Measurements from ENCODE around the gene P3H2.
A peak's percentile ranks its signal among the peaks of the same experiment; 100 is the strongest.
"Not testable (repeated sequence)": the region's sequence is repeated elsewhere in the genome, so short reads cannot be mapped to it uniquely, and the experiment has no call there.

Gene P3H2

DNA sequence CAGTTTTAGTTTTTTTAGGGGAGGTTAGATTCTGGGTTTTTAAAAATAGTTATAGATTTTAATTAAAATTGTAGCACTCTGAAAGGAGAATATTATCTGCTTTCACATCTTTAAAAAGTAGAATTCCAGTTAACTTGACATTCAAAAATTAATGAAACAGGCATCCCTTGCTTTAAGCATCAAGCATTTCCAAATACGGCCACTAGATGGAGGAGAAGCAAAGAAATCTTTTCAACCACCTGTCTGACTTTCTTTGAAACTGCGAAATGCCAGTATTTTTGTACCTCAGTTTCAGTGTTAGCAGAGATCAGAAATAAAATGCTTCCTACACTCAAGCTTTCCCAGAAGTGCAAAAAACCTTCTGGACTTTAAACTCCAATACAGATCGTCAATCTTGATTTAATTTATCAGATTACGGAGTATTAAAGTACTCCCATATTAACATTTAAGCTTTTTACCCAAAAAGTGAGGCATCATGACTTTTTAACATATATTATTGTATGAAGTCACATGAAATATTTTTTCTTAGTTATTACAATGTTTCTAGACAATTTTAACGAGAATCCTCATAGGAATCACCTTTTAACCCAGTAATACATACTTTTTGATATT lies 153.3 kb downstream of the P3H2 start:
- DNase-seq = no peak

DNA sequence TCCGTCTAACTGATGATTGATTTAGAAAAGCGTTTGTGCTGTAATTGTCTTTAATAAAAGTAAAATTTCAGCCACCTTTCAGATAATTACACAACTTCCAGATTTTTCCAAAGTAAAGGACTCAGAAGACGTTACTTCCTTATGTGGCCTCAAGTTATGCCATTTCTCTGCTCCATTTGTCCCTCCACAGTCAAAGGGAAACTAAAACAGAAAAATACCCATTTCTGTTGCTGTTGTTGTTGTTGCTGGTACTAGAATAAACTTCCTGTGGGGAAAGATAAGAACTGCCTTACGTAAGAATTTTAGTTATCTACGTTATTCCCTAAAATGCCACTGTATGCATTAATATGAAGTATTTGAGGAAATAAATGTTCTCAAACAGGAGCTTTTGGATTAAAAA lies 153.9 kb downstream of the P3H2 start:
- DNase-seq = no peak

DNA sequence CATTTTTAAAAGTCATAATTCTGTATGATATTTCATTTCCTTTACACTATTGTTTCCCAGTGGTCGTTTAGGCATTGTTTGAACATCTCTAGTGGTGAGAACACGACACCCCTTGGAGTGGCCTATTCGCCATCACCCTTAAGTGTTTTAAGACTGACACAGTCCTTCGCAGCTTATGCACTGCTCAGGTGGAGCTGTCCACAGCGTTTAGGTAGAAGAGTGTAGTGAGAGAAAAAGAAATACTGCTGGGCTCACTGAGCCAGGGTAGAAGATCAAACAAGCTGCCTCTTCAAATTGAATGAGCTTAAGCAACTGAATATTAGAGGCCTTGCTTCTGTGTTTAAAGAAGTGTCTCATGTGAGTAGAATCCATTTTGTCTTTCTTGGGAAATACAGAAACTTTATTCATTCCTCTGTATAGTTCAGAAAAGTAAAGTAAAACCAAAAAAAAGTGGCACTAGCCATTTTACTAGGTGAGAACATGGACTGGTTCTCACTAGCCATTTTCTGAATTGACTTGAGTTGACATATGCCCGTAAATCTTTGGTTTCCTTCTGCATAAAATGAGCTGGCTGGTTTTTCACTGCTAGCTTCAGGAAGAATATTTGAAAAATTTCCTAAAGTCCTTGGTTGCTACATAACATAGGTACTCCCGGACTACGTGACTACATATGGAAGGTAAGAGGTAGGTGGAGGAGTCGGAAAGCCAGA lies 155.9 kb downstream of the P3H2 start:
- no peak for DNase-seq

DNA sequence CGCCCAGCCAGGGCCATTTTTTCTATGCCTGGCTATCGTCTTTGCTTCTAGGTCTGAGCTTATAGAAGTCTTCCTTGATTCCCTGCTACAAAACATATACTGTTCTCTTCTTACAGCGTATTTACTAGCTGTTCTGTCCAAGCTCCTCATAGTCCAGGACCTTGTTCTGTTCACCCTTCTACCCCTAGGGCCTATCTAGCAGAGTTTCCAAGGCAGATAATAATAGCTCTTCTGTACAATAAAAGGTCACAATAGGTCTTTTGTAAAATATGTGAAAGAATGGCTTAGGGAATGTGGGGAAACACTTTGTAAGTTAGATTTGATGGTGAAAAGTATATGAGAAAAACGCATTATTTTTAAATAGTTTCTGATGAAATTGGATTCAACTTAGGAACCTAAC lies 158.2 kb downstream of the P3H2 start:
- no peak for DNase-seq

DNA sequence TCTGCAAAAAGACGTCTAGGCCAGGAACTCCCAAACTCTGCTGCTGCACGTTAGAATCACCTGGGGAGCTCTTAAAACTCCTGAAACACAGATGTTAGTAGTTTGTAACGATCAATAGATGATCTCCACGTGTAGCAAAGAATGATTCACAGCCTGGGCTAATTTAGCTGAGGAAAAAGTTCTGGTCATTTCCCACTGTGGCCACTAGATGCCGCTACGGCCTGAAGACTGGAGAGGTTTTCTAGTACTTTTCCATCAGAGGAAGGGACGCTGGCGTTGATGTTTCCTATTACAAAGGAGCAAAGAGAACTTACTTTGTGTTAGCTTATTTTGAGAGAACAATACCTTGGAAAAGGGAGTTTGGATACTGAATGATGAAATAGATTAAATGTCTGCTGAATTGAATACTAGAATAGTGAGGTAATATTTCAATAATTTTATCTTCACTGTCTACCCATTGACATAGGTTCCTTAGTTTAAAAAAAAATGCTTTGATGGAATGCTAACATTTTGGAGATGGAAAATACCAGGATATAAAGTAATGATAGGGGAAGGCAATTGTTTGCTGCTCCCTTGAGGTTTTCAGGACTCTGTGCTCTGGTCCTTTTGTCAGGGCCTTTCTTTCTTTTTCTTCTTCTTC lies 159.1 kb downstream of the P3H2 start:
- DNase-seq = peak; percentile 85

DNA sequence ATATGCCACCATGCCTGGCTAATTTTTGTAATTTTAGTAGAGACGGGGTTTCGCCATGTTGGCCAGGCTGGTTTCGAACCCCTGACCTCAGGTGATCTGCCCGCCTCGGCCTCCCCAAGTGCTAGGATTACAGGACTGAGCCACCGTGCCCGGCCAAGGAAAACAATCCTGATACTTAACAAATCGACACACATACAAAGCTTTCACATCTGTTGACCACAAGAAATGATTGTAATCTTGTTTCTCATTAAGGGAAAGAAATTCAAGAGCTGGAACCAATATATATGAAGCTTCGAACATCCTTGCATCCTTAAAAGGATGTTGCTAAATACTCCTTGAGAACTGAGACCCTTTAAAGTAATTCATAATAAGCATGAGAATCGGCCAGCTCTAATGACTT lies 159.6 kb downstream of the P3H2 start:
- not testable (repeated sequence) for DNase-seq

DNA sequence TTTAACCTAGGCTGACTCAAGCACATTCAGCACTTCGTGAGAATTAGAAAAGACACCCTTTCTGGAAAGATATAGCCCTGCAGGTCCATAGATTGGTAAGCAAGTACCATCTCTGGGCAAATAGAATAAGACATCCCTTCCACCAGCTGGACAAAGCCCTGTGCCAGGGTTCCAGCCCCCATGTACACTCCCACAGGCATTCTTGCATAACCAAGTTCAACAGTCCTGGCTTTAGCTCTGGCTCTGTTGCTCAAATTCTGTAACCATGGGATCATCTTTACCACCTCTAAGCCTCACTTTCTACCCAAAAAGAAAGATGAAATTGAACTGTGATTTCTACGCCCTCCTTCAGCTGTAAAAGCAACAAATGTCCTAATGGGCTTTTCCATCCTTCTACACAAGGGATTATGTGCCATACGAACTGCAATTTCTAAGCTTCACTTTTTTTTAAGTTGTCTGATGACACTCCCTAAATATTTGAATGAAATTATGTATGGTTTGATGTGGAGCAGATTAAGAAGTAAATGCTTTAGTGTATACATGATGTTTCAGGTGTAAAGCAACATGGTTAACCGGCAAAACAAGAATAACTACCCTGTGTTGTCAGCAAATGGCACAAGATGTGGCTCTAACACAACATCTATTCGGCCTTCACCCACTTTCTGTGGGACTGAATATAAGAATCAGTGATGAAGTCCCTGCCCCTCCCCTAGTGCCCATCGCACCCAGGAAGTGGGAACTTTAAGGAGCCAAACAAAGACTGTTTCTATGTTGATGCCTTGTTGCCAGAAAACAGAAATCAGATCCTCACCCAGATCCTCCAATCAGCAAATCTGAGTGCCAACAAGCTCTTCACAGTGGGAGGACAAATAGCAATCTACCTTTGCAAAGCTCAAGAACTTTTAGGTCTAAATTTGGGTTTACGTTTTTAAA lies 165.7 kb downstream of the P3H2 start:
- DNase-seq = no peak

DNA sequence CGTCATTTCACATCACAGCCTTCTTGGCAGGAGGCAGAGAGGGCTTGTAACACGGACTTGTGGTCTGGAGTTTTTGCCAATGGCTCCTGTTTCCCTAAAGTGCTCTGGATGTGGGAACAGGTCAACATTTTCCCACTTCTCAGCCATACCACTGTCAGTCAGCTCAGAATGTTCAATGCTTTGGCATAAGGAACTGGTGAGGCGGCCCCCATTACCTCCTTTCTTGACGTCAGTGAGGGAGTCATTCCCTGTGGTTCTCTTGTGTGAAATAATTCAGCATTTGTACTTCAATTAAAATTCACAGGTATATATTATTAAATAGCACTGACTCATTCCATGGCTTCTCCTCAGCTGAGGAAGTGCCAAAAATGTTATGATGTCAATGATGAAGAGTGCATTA lies 167.1 kb downstream of the P3H2 start:
- no peak for DNase-seq

DNA sequence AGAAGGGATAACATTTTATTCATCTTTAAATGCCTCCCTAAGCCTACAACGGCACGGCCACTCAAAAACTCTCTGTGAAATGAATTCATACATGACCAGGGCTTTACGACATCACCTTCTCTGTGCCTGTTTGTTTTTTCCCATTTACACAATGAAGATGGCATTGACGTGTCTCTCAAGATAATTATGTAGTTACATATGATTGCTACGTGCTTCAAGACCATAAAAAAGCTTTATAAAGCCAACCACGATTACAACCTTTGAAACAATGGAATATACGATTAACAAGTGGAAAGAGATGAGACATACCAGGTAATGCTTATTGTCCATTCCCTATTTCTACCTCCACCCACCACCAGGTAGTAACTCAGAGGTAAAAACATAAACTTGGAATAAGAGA lies 168.4 kb downstream of the P3H2 start:
- DNase-seq = no peak

DNA sequence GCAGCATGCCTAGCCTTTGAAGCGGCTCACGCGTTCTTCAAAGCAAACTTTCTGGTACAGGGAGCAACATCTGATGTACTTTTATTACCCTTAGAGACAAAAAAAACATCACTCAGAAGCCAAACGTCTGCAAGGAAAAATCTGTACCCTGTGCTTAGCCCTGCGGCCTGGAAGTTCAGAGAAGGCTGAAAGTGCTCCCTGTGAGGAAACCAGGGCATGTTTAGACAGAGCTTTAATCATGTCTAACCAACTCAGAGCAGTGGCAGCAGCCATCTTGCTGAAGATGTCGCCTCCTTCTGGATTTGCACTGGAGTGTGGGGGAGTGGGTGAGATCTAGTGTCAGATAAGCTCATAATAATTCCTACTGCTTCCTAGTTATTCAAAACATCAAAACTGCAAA lies 170.4 kb downstream of the P3H2 start:
- no peak for DNase-seq

DNA sequence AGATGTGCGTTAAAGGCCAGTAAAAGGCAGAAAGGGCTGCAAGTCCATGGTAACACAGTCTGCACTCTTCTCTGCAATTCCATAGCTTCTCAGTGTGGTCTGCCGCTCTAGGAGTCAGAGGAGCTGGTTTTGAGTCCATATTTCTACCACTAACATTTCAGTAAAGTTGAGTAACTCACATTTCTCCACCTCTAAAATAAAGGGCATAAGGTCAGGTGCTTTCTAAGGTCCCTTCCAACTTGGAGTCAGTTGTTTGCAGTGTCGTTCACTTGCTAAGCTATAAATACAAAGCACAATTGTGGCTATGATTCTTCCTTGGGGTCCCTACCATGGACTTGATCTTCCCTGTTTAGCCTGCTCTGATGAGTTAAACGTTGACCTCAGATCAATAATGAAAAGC lies 171.1 kb downstream of the P3H2 start:
- DNase-seq = no peak

DNA sequence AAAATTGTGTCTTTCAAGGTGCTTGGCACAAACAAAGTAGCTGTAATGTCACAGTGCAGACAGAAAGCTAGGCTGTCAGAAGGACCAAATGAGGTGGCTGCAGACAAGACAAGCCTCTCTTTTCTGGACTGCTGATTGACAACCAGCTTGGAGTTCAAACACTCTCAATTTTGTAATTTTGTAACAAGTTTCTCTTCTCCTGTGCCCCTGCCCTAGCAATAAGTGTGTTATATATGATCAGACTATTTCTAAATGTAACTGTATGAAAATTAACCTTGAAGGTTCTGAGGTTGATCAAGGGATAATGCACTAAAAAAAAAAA lies 172.0 kb downstream of the P3H2 start:
- no peak for DNase-seq

DNA sequence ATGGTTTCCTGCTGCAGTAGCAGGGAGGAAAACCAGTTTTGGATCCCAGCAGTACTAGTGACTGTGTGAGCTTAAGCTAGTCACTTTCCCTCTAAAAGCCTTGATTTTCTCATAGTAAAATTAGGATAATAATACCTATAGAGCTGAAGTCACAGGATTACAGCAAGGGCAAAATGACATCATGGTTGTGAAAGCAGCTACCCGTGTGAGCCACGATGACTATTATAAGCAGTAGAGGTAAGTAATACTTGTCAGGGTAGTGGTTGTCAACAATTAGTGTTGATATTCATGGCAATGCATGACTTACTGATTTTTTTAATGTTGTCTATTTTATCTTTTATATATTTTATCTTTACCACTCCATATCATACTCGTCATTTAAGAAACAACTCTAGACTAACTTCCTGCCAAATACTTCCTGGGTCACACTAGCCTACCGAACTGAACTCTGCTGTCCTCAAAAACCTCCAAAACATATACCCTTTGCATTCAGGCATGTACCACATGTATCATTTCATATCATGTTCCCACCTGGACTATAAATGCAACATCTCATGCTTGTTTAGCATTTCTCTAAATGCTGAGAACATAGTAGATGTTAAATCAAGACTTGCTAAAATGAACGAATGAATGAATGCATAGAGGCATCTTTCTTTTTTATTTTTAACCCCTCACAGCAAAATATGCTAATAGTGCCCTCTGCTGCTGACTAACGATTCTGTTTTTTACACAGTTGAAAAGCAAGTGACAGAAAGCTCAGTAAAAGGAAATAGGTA lies 172.6 kb downstream of the P3H2 start:
- DNase-seq = no peak

DNA sequence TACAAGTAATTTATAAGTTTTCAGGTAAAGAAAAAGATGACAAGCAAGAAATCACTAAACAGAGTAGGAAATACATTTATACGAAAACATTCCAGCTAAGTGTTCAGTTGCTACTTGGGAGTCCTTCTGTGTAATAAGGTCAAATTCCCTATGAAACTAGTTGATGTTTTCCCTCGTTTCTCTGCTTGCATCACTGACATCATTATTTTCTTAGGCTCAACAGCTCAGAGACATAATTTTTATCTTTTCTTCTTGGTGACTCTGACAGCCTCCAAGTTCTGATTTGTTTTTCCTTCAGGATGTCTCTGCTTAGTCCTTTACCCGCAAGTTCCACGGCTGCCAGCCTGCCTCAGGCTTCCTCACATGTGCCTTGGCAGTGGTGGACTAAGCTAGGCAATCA lies 173.6 kb downstream of the P3H2 start:
- DNase-seq = no peak

DNA sequence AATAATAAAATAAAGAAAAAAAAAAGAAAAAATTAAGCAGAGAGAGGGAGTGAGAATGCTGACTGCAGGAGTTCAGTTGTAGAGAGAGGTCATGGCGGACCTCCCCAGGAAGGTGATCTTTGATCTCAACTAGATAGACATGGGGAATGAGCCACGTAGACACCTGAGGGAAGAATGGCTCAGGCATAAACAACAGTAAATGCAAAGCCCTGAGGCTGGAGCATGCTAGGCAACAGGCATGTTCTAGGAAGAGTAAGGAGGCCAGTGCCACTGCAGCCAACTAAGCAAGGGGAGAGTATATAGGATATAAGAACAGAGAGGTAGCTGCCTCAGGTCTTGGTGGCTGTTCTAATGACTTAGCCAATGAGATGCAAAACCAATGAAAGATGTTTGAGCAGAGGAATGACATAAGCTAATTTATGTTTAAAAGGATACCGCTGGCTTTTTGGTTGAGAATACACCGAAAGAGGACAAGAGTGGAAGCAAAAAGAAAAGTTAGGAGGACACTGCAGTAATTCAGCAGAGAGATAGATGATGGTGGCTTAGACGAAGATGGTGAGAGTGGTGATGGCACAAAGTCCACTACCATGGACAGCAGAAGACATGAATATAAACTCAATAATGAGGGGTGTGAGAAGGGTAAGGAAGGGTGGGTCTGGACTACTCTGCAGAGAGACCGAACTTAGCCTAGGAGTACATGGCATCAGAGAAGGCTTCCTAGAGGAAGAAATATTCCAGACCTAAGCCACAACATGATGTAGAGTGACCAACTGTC lies 174.6 kb downstream of the P3H2 start:
- DNase-seq = no peak

DNA sequence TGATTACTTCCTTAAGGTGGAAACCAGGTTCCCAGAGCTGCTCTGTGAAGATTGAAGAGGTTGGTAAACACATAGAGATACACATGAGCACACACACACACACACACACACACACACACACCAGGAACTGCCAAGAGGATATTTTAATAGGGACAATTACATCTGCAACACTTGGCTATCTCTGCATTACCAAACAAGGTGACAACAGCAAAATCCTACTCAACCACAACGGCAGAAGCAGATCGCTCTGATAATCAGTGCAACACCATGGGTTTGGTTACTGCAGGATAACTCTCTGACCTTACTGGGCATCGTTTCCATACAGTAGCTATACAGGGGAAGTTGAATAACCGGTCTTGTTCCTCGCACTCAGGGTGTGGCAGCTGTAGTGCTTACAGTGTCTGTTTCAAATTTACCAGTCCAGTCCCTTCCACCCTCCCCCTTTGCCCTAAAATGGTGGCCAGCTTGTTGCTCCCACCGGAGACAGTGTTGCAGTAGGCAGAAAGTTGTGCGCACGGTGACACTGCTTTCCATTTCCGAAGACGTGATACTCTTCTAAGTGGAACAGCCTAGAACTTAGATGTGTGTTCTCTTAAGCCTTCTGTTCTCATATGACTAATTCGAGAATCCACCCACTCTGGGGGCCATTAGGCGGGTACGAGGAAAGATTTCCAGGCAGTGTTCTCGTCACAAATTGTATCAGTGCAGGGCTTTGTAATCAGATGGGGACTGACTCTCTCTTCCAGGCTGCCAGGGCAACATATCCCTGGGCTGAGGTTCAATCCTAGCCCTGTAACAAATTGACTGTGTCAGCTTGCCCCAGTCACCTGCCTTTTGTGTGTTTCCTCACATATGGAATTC lies 176.2 kb downstream of the P3H2 start:
- no peak for DNase-seq

DNA sequence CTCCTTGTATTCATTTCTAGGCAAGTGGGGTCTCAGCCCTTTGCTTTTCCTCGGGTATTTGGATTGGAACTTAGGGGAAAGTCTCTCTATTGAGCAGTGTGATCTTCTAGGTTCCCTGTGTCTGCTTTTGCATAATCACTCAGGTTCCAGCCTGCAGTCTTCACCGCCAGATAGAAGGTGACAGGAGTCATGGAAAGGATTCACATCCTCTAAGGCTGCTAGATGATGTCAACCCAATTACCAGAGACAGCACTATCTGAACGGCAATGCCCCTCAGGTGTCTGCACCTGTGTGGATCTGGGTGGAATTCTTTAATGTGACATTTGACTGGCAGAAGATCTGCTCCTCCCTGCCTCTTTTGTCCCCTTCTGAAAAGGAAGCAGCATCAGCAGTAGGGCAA lies 177.7 kb downstream of the P3H2 start:
- DNase-seq = no peak

DNA sequence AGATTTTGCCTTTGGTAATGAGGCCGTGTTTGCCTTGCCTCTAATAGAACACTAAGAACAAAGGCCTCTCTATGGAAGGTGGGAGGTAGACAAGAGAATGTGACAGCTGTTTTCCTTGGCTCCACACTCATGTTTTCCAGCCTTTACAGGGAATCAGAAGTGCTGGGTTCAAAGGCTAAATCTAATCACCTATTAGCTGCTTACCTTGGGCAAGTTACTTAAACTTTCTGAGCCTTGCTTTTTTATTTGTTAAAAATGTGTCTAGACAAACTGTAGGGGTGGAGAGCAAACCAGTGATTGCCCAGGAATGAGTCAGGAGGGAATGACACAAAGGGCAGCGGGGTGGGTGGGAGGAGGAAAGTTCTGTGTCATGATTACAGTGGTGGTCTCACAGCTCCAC lies 179.0 kb downstream of the P3H2 start:
- DNase-seq = no peak

DNA sequence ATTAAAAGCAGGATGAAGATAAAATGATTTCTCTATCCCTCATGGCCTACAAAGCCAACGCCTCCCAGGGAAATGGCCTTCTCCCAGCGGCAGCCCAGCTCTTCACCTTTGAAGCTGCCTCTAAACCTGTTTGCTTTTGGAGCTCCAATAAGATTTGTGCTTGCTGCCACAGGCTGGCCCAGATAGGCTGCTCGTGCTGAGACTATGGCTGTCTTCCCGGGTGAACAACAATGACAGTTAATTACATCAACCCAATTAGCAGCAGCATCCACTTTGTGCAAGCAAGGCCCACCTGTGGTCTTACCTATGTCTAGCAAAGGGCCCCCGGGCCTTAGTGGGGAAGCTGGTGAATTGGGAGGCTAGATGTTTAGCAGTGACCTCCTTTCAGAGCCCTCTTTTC lies 179.6 kb downstream of the P3H2 start:
- no peak for DNase-seq

DNA sequence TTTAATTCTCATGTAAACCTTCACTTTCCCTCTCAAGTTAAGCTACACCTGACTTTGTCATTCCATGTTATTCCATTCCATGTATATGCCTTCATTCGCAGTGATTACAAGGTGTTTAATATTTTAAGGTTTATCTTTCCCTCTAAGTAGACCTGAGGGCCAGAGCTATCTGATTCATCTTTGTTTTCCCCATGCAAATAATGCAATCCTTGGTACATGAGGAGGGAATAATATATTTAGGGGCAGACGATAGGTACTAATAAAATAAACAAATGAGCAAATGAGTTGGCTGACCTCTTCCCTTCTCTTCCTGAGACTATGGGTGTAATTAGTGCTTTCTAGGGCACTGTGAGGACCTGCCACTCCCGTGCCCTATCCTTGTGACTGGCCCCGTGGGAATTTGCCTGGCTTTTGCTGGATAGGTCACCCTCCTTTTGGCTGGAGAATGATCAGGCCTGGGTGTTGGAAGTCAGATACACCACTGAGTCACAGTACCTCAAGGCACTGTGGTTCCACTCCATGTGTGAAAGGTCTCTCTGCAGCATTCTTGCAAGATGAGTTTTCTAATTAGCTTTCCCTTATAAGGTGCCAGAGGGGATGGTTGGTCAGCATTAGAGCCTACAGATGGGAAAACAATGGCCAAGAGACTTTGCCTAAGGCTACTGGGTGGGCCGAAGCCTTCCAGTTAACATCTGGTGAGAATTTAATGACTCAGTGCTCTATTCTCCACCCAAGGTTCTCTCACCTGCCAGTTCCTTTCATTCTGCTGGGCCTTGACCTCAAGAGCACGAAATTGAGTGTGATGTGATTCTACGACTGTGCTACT lies 183.2 kb downstream of the P3H2 start:
- DNase-seq = no peak

Measured in right hindlimb (tissue), 1 donor.